NCI-H146 (cell line): ENCODE data around the gene GFOD1.

Experiments used
- DNase-seq: peaks from one replicate; lab custom pipeline; 2025; lab: John Stamatoyannopoulos, UW

The GFOD1 gene

GRCh38 chr6:13319891-13320564 is 167.4 kb downstream of the GFOD1 start:
- no peak for DNase-seq

- no peak for DNase-seq
Measured at GRCh38 chr6:13318821-13319220, 168.6 kb downstream of the GFOD1 start.

DNA sequence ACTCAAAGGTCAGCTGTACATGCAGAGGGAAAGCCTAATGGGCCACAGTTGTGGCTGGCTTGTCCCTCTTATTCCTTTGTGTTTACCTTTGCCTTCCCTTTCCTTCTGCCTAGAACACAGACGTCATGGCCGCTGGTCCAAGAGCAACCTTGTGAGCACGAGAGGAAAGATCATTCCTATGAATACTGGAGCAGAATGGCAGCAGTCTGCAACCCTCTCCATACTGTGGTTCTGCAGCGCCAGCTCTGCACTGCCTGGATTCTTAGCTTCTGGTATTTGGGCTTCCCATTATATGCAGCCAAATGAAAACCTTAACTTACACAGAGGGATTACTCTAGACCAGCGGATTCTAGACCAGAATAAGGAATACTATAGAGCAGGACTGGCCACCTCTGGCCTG is 171.5 kb downstream of the GFOD1 start:
- DNase-seq, result no peak

- DNase-seq, result no peak
Measured at GRCh38 chr6:13314806-13315205, 172.6 kb downstream of the GFOD1 start.

GRCh38 chr6:13311155-13311554 is 176.2 kb downstream of the GFOD1 start:
- no peak for DNase-seq

GRCh38 chr6:13308332-13308731 is 179.1 kb downstream of the GFOD1 start:
- DNase-seq, result no peak
